Activated CD4-positive, alpha-beta T cell treated with anti-CD3 and anti-CD28 coated beads for 36 hours (primary cell): Measurements from ENCODE around the gene CA10. TPM values are rescaled to one million over a fixed set of nuclear protein-coding genes. Genes with fewer than 3 reads are reported as not detected.

Experiments
- ATAC-seq: fragments of 200-7000 bp; cut with Tn5 transposase; one replicate; pipeline ENCODE4 v1.10.0; 2021; ENCODE audit warnings: mild to moderate bottlenecking, moderate library complexity
- CTCF ChIA-PET: fragments of 350-600 bp; sonication (Branson Sonifier 250); formaldehyde crosslinking; loops from one replicate; lab custom pipeline; 2021; ENCODE audit warnings: antibody characterized with exemption; lab: Charles Lee
- POLR2A ChIA-PET: fragments of 350-600 bp; sonication (Branson Sonifier 250); formaldehyde crosslinking; loops from one replicate; lab custom pipeline; 2021; ENCODE audit warnings: antibody characterized with exemption, inconsistent platforms; lab: Charles Lee
- DNase-seq: peaks from one replicate; pipeline ENCODE4 v3.0.0-alpha.2; 2020
- H3K27ac Mint-ChIP-seq: one replicate; pipeline ENCODE4 v1.8.0; 2021; ENCODE audit warnings: mixed read lengths
- H3K27me3 Mint-ChIP-seq: one replicate; pipeline ENCODE4 v1.8.0; 2021; ENCODE audit warnings: mixed read lengths
- H3K36me3 Mint-ChIP-seq: one replicate; pipeline ENCODE4 v1.8.0; 2021; ENCODE audit warnings: low read depth, mixed read lengths
- H3K4me1 Mint-ChIP-seq: one replicate; pipeline ENCODE4 v1.8.0; 2021; ENCODE audit warnings: mixed read lengths
- H3K4me3 Mint-ChIP-seq: one replicate; pipeline ENCODE4 v1.8.0; 2021; ENCODE audit warnings: mild to moderate bottlenecking, moderate library complexity, mixed read lengths
- H3K9me3 Mint-ChIP-seq: one replicate; pipeline ENCODE4 v1.8.0; 2021; ENCODE audit warnings: low read depth, mixed read lengths
- intact Hi-C, 2 experiments: fragments of 100-400 bp; cut with DNase I in 1 of 2; cut with micrococcal nuclease in 1 of 2; formaldehyde crosslinking; loops; one replicate each; pipeline versions ENCODE4 v1.14.2 to v1.15.1; 2022 to 2024; cut with DNase I, micrococcal nuclease
- total RNA-seq, 2 experiments: library from RNA; stranded (reverse); gene quantifications; one replicate each; pipeline ENCODE4 v1.2.3, GENCODE V29; 2021

CA10 gene
- total RNA-seq, 2 experiments from 2014 or later: not detected

DNA sequence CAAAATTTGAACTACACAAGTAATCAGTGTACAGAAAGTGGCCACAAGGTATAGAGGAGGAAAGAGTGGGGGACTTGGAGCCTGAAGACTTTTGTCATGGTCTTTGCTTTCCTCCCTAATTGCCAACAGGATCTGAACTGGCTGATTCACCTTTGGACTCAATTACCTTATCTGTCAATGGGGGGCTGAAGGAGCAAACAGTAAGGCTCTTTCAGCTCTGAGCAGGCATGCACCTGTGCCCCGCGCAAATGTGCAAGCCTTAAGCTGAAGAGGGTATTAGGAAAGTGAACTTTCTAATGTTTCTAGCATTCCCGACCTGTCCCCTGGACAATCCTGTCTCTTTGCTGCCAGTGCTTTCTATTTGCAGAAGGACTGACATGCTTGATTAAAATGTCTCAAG lies 302.7 kb downstream of the CA10 start:
- H3K4me1 Mint-ChIP-seq: no peaks in the 10 kb centered on the region
- ChIA-PET POLR2A (no interaction called here), CTCF (no interaction called here)
- ATAC-seq (no peak), DNase-seq (no peak)
- H3K27me3 Mint-ChIP-seq: peaks cover 8% of the 10 kb centered on the region
- H3K27ac Mint-ChIP-seq: no peak overlapping the region
- intact Hi-C loops: no loop called here
- no peaks in the 10 kb centered on the region for H3K9me3 Mint-ChIP-seq
- no peak overlapping the region for H3K4me3 Mint-ChIP-seq
- H3K36me3 Mint-ChIP-seq: no peaks in the 10 kb centered on the region

- no peak overlapping the region for H3K4me3 Mint-ChIP-seq
- ChIA-PET CTCF (no interaction called here), POLR2A (no interaction called here)
- H3K36me3 Mint-ChIP-seq: no peaks in the 10 kb centered on the region
- DNase-seq (no peak), ATAC-seq (no peak)
- H3K4me1 Mint-ChIP-seq: no peaks in the 10 kb centered on the region
- H3K9me3 Mint-ChIP-seq: no peaks in the 10 kb centered on the region
- intact Hi-C loops: no loop called here
- H3K27ac Mint-ChIP-seq: no peak overlapping the region
- H3K27me3 Mint-ChIP-seq: peaks cover 9% of the 10 kb centered on the region
These were observed 304.7 kb downstream of the CA10 start for GRCh38 chr17:51853857-51854256.

DNA sequence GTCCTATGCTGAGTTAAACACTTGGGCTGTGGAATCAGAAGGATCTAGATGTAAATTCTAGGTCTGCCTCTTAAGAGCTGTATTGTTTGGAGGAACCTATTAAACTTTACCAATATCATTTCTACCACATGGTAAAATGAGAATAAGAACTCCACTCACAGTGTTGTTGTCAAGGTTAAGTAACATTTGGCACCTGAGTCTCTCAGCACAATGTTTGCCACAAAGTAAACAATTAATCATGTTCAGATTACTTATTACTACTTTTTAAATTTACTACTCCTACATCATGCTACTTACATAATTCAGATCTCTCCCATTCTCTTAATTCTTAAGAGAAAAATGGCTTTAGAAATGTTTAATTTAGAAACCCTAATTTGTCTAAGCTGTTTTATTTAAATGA lies 305.9 kb downstream of the CA10 start:
- CTCF ChIA-PET: no interaction called here
- intact Hi-C loops: no loop called here
- H3K27me3 Mint-ChIP-seq: peaks cover 9% of the 10 kb centered on the region
- no peak overlapping the region for H3K27ac Mint-ChIP-seq
- DNase-seq (no peak), ATAC-seq (no peak)
- H3K4me3 Mint-ChIP-seq: no peak overlapping the region
- H3K4me1 Mint-ChIP-seq: no peaks in the 10 kb centered on the region
- POLR2A ChIA-PET: no interaction called here
- H3K36me3 Mint-ChIP-seq: no peaks in the 10 kb centered on the region
- no peaks in the 10 kb centered on the region for H3K9me3 Mint-ChIP-seq

DNA sequence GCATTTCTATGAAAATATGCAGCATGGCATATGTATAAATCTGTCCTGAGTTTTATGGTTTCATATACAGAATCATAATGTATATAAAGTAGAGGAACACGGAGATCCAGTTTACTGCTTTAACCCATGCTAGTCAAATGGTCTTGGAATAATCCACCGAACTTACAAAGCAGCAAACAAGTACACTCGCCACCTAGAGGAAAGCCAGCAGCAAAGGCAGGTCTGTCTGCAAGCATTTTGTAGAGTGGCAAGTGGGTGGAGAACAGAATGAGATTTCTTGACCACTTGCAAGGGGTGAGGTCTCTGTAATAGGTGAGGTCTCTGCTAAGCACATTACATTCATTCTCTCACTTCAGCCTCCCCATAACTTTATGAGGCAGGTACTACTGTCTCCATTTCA lies 308.3 kb downstream of the CA10 start:
- CTCF ChIA-PET: no interaction called here
- H3K4me1 Mint-ChIP-seq: no peaks in the 10 kb centered on the region
- intact Hi-C loops: no loop called here

GRCh38 chr17:51848451-51848850 lies 310.1 kb downstream of the CA10 start:
- DNase-seq: no peak
- no peak overlapping the region for H3K4me3 Mint-ChIP-seq
- POLR2A ChIA-PET: no interaction called here
- intact Hi-C loops: no loop called here
- no peak overlapping the region for H3K27ac Mint-ChIP-seq
- no peaks in the 10 kb centered on the region for H3K9me3 Mint-ChIP-seq
- no peaks in the 10 kb centered on the region for H3K4me1 Mint-ChIP-seq
- ATAC-seq: no peak
- CTCF ChIA-PET: interaction anchor here (0.9 kb wide), 1 partner anchor 20 kb away, joined by 3 read pairs; no protein-coding TSS in a partner anchor
- H3K36me3 Mint-ChIP-seq: no peaks in the 10 kb centered on the region
- H3K27me3 Mint-ChIP-seq: peaks cover 4% of the 10 kb centered on the region

More for the DNA sequence above, 308.3 kb downstream of the CA10 start:
- POLR2A ChIA-PET: no interaction called here
- Mint-ChIP-seq H3K27ac (no peak overlapping the region), H3K27me3 (peaks cover 9% of the 10 kb centered on the region), H3K9me3 (no peaks in the 10 kb centered on the region), H3K4me3 (no peak overlapping the region), H3K36me3 (no peaks in the 10 kb centered on the region)
- ATAC-seq: no peak
- no peak for DNase-seq

- no peak overlapping the region for H3K27ac Mint-ChIP-seq
- ChIA-PET POLR2A (no interaction called here), CTCF (interaction anchor here (0.6 kb wide), 1 partner anchor 15 kb away, joined by 5 read pairs; no protein-coding TSS in a partner anchor)
- H3K36me3 Mint-ChIP-seq: no peaks in the 10 kb centered on the region
- H3K27me3 Mint-ChIP-seq: peaks cover 4% of the 10 kb centered on the region
- no peak overlapping the region for H3K4me3 Mint-ChIP-seq
- H3K4me1 Mint-ChIP-seq: no peaks in the 10 kb centered on the region
- no peaks in the 10 kb centered on the region for H3K9me3 Mint-ChIP-seq
- DNase-seq (no peak), ATAC-seq (no peak)
- intact Hi-C loops: no loop called here
These were observed 311.9 kb downstream of the CA10 start for GRCh38 chr17:51846566-51846965.

- DNase-seq (no peak), ATAC-seq (no peak)
- ChIA-PET CTCF (interaction anchor here (0.8 kb wide), 1 partner anchor 84 kb away, joined by 3 read pairs; no protein-coding TSS in a partner anchor), POLR2A (no interaction called here)
- peaks cover 4% of the 10 kb centered on the region for H3K27me3 Mint-ChIP-seq
- no peaks in the 10 kb centered on the region for H3K9me3 Mint-ChIP-seq
- H3K36me3 Mint-ChIP-seq: no peaks in the 10 kb centered on the region
- intact Hi-C loops: no loop called here
- no peak overlapping the region for H3K4me3 Mint-ChIP-seq
- no peak overlapping the region for H3K27ac Mint-ChIP-seq
- H3K4me1 Mint-ChIP-seq: no peaks in the 10 kb centered on the region
These were observed 312.7 kb downstream of the CA10 start for GRCh38 chr17:51845776-51846175.

GRCh38 chr17:51842763-51843162 lies 315.8 kb downstream of the CA10 start:
- intact Hi-C loops: no loop called here
- no peaks in the 10 kb centered on the region for H3K9me3 Mint-ChIP-seq
- H3K36me3 Mint-ChIP-seq: no peaks in the 10 kb centered on the region
- no peaks in the 10 kb centered on the region for H3K4me1 Mint-ChIP-seq
- POLR2A ChIA-PET: no interaction called here
- ATAC-seq (no peak), DNase-seq (no peak)
- peaks cover 2% of the 10 kb centered on the region for H3K27me3 Mint-ChIP-seq
- H3K4me3 Mint-ChIP-seq: no peak overlapping the region
- H3K27ac Mint-ChIP-seq: no peak overlapping the region
- CTCF ChIA-PET: no interaction called here

GRCh38 chr17:51841669-51842068 lies 316.8 kb downstream of the CA10 start:
- DNase-seq (no peak), ATAC-seq (no peak)
- intact Hi-C loops: no loop called here
- no peaks in the 10 kb centered on the region for H3K4me1 Mint-ChIP-seq
- ChIA-PET POLR2A (no interaction called here), CTCF (no interaction called here)
- no peaks in the 10 kb centered on the region for H3K36me3 Mint-ChIP-seq
- peaks cover 5% of the 10 kb centered on the region for H3K27me3 Mint-ChIP-seq
- H3K4me3 Mint-ChIP-seq: no peak overlapping the region
- H3K9me3 Mint-ChIP-seq: no peaks in the 10 kb centered on the region
- H3K27ac Mint-ChIP-seq: no peak overlapping the region

DNA sequence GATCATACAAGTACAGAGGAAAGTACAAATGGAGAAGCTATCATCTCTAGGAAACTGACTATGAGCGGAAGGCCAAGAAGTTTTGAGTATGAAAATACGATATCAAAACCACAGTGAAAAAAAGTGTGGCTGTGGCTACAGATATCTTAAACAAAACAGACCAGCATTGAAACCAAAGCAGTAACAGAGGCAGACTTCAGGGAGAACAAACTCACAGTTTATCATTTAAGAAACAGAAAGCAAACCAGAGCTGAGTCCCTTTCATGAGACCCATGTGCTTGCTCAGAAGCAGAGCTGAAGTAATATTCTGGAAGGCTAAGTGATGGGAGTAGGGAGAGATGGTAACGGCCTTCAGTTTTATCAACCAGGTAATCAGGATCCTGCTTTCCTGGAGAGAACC lies 317.8 kb downstream of the CA10 start:
- H3K27me3 Mint-ChIP-seq: peaks cover 7% of the 10 kb centered on the region
- no peaks in the 10 kb centered on the region for H3K9me3 Mint-ChIP-seq
- no peak overlapping the region for H3K4me3 Mint-ChIP-seq
- no peak for DNase-seq
- CTCF ChIA-PET: no interaction called here
- POLR2A ChIA-PET: no interaction called here
- no peak overlapping the region for H3K27ac Mint-ChIP-seq
- intact Hi-C loops: no loop called here
- H3K36me3 Mint-ChIP-seq: no peaks in the 10 kb centered on the region
- H3K4me1 Mint-ChIP-seq: no peaks in the 10 kb centered on the region
- ATAC-seq: no peak

GRCh38 chr17:51833620-51834019 lies 324.9 kb downstream of the CA10 start:
- no peak for DNase-seq
- Mint-ChIP-seq H3K4me3 (no peak overlapping the region), H3K36me3 (no peaks in the 10 kb centered on the region), H3K9me3 (no peaks in the 10 kb centered on the region), H3K27me3 (peaks cover 12% of the 10 kb centered on the region), H3K4me1 (no peaks in the 10 kb centered on the region), H3K27ac (no peak overlapping the region)
- intact Hi-C loops: no loop called here
- ChIA-PET POLR2A (no interaction called here), CTCF (no interaction called here)
- no peak for ATAC-seq

GRCh38 chr17:51833045-51833444 lies 325.5 kb downstream of the CA10 start:
- ATAC-seq: no peak
- ChIA-PET CTCF (interaction anchor here (0.6 to 1.3 kb wide), 2 partner anchors 12 to 66 kb away, joined by 3 read pairs; no protein-coding TSS in a partner anchor), POLR2A (interaction anchor here (0.6 kb wide), 1 partner anchor 36 kb away, joined by 3 read pairs; no protein-coding TSS in a partner anchor)
- Mint-ChIP-seq H3K4me1 (no peaks in the 10 kb centered on the region), H3K27me3 (peaks cover 14% of the 10 kb centered on the region), H3K36me3 (no peaks in the 10 kb centered on the region), H3K9me3 (no peaks in the 10 kb centered on the region), H3K4me3 (no peak overlapping the region), H3K27ac (no peak overlapping the region)
- DNase-seq: no peak
- intact Hi-C loops: no loop called here

DNA sequence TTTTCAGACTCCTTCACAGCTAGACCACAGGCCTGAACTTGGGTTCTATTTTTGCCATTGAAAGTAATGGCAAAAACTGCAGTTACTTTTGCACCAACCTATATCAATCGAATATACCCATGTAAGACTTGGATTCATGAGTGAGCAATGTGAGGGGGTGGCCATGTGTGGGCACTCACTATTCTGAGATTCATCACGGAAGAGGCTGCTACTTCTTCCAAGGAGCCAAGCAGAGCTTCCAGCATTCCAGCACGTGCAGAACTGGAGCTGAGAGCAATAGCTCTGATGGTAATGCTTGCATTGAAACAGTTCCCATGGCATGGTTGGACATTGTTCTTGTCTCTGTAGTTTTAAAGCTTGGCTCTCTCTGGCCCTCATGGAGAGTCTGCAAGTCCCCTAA lies 327.6 kb downstream of the CA10 start:
- no peak for ATAC-seq
- DNase-seq: no peak
- Mint-ChIP-seq H3K36me3 (no peaks in the 10 kb centered on the region), H3K4me3 (no peak overlapping the region), H3K4me1 (no peaks in the 10 kb centered on the region), H3K27me3 (peaks cover 8% of the 10 kb centered on the region), H3K9me3 (no peaks in the 10 kb centered on the region), H3K27ac (no peak overlapping the region)
- intact Hi-C loops: no loop called here
- ChIA-PET CTCF (no interaction called here), POLR2A (no interaction called here)
